IPS-NIHi7 (cell line): ENCODE data around the gene CCR9.

Experiments
- DNase-seq: peaks from one replicate; pipeline ENCODE4 v3.0.0; 2012; ENCODE audit warnings: mixed read lengths; ENCODE audit errors: extremely low spot score

Gene CCR9

DNA sequence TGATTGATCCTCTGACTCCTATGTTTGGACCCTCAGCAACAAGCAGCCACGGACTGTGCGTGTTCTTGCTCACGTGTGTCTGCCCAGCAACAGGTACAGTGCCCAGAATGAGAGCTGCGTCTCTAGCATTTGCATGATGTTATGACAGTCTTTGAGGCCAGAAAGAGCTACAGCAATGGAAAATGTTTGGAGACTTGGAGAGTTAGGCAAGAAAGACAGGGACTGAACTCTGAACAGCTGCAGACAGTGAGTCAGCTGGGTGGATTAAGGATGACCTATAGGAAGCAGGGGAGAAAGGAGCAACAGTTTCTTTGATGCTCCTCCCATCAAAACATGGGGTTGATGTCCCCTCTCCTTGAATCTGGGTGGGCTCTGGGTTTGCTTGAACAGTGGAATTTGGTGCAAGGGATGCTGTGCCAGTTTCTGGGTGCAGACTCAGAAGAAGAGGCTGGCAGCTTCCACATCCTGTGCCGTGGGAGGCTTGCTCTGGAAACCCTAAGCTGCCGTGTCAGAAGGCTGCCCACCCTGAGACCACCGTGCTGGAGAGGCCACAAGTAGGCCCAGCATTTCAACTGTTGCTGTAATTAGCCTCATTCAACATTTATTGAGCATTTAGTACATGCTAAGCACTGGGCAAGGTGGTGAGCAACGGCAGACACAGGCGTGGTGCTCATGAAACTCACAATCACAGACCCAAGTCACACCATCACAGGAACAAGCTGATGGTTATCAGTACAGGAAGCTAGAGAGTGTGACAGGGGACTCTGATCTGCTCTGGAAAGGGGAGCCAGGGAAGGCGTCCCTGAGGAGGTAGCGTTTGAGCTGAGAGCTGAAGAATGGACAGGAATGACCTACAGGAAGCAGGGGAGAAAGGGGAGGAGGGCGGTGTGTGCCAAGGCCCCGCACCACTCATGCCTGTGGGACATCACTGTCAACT lies 21.7 kb downstream of the CCR9 start:
- DNase-seq = no peak

DNA sequence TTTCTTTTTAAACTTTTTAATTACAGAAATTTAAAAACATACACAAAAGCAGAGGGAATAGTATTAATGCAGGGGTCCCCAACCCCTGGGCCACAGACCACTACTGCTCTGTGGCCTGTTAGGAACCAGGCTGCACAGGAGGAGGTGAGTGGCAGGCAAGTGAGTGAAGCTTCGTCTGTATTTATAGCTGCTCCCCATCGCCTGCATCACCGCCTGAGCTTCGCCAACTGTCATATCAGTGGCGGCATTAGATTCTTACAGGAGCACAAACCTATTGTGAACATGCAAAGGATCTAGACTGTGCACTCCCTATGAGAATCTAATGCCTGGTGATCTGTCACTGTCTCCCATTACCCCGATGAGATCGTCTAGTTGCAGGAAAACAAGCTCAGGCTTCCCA lies 22.4 kb downstream of the CCR9 start:
- DNase-seq = no peak

- DNase-seq = no peak
Measured at GRCh38 chr3:45909542-45909941, 23.2 kb downstream of the CCR9 start.

DNA sequence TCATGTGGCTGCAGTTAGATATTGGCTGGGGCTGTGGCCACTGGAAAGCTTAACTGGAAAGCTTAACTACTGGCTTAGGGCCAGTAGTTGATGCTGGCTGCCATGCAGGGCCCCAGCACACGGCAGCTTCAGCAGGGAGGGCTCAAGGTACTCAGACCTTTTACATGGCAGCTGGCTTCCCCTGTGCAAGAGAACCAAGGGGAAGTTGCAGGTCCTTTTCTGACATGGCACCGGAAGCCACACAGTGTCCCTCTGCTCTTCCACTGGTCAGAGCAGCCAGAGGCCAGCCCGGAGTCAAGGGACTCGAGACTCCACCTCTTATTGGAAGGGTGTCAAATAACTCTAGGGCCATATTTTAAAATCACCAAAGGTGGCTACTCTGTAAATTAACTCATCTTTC lies 24.5 kb downstream of the CCR9 start:
- DNase-seq = no peak

DNA sequence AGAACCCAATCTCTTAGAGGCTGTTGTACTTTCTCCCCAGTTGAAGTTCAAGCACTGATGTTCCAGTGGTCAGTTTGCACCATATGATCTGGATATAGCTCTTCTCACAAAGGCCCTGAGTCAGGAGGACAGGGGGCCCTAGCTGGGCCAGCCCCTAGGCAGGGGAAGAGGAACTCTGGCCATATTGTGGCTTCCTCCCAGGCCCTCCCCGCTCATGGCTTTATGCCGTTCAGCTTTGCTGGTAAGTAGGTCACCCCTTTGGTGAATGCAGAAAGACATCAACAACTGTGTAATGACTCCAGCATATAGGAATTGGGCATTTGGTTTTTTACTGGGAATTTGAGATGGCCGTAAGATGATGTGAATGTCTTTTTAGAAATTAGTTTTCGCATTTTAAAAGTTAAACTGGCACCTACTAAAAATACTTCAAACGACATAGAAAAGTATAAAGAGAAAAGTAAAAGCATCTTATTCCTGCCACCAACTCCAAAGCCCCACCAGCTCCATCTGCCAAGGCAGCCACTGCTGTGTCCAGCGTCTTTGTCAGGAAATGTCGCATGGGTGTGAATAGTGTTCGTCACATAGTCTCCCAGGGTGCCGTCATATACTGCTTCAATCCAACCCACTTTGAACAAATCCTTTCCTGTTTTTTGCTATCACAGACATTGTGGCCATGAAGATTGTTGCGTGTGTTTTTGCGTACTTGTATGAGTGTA lies 25.3 kb downstream of the CCR9 start:
- DNase-seq = no peak

- DNase-seq = no peak
Measured at GRCh38 chr3:45912435-45912834, 26.1 kb downstream of the CCR9 start.

DNA sequence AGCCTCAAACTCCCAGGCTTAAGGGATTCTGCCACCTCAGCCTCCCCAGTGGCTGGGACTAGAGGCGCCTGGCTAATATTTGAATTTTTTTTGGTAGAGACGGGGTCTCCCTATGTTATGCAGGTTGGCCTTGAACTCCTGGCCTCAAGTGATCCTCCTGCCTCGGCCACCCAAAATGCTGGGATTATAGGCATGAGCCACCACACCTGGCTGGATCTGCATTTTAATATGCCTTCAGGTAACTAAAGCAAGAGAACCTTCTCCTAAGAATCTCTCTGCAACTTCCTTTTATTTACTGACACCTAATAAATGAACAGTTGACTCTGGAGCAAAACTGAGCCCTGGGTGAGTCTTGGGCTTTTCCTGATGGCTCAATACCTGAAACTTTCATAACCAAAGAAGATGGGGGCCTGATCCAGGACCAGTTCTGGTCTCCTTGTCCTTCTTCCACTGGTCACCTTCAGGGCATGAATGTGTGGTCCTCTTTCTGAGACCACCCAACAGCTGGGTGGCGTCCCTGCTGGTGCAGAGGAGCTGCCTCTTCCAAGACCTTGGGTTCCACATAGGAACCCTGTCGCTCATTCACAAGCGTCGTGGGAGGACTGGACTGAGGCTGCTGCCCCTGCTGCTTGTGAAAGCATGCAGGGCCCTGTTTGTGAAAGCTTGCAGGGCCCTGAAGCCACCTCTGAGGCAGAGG lies 28.2 kb downstream of the CCR9 start:
- no peak for DNase-seq

GRCh38 chr3:45915059-45915439 lies 28.7 kb downstream of the CCR9 start:
- no peak for DNase-seq

GRCh38 chr3:45915518-45916231 lies 29.3 kb downstream of the CCR9 start:
- peak; percentile 57 for DNase-seq

GRCh38 chr3:45917146-45917898 lies 31.0 kb downstream of the CCR9 start:
- no peak for DNase-seq

- DNase-seq = no peak
Measured at GRCh38 chr3:45921158-45922038, 35.1 kb downstream of the CCR9 start.

GRCh38 chr3:45922039-45922326 lies 35.6 kb downstream of the CCR9 start:
- DNase-seq = no peak

DNA sequence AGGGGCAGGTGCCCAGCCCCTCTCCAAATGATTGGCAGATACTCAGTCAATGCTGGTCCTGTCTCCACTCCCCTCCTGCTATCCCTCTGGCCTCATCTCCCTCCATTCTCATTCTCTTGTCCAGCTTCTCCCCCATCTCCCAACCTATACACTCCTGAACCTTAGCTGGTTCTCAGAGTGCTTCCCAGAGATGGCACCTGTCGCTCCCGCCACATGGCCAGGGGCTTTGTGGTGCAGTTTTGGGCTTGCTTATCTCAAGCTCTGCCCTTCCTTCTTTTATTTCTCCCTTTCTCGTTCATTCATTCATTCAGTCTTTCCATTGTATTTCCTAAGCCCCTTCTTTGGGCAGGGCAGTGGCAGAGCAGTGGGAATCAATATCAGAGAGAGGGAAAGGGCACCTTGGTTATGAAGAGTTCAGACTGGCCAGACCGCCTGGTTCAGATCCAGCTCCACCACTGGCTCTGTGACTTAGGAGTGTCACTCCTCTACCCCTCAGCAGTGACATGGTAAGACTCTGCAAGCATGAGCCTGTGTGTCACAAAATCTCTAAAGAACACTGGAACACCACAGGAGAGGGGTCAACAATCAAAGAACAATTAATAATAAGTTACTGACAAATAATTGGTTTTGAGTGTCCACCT lies 36.7 kb downstream of the CCR9 start:
- no peak for DNase-seq

DNA sequence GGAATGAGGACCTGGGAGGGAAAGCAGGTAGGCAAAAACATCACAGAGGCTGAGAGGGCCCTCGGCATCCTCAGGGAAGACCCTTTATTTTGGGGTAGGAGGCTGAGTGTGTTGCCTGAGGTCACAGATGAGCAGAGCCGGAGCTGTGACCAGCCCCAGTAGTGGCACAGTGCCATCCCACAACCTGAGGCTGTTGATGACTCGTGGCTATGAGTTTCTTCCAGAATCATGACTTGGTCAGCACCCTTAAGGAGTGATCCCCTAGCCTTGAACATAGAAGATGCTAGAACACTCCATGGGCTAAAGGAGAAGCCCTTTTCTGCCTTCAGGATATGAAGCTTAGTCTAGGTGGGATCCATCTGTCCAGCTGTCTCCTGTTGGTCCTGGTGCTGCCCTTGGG lies 37.4 kb downstream of the CCR9 start:
- no peak for DNase-seq

GRCh38 chr3:45927881-45928280 lies 41.5 kb downstream of the CCR9 start:
- no peak for DNase-seq

DNA sequence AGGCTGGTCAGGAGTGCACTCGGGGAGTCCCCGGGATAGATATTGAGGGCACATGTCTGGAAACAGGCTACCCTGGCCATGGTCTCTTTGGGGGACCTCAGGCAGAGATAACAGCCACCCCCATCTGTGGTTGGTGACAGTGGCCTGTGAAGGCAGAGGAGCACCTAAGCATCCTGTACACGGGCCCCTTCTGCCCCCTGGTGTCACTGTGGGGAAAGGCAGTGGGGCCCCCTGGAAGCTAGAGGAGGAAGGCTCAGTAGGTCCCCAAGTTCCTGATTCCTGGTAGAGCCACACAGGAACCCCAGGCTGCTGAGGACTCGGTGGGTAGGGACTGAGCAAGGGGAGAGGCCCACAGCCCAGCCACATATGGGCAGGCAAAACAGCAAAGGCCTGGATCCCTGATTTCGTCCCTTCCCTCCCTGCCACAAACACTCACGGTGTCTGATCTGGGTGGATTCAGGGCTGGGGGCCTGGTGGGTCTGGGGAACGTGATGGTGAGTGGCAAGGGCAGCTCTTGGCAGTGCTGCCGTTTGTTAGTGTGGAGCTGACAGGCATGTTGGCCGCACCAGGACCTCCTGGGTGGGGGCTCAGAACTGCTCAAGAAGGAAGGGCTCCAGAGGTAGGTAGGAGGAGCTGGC lies 42.8 kb downstream of the CCR9 start:
- peak; percentile 80 for DNase-seq

DNA sequence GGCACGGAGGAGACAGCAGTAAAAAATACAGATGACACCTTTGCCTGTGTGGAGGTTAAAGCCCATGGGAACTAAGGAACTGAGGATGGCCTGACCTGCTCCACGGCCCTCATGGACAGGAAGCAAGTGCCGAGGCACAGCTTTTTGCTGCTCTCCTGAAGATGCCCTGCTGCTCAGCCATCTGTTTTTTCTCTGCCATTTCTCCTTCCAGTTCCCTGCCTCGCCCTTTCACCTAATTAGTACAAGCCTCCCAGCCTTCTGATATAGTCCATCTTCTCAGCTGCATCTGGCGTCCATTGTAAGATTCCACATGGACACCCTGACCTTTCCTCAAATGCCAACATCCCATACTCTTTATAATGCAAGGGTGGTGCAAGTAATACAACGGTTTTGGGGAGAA lies 45.2 kb downstream of the CCR9 start:
- no peak for DNase-seq

- DNase-seq = no peak
Measured at GRCh38 chr3:45932112-45932511, 45.8 kb downstream of the CCR9 start.

GRCh38 chr3:45933591-45933990 lies 47.2 kb downstream of the CCR9 start:
- DNase-seq = no peak
